GM23248 (cell line): ENCODE measurements around the gene KIRREL2.

Experiments
- EZH2 ChIP-seq: fragments of 200-600 bp; sonication (generic); IDR thresholded peaks from 2 replicates; pipeline ENCODE4 v1.6.1; 2018; ENCODE audit warnings: antibody characterized with exemption, mild to moderate bottlenecking; ENCODE audit not compliant: insufficient read depth, poor library complexity, severe bottlenecking
- EZH2phosphoT487 ChIP-seq: fragments of 200-600 bp; sonication (generic); IDR thresholded peaks from 2 replicates; pipeline ENCODE4 v1.6.1; 2018; ENCODE audit warnings: antibody characterized with exemption, moderate library complexity, mild to moderate bottlenecking, low read depth; ENCODE audit not compliant: insufficient read depth

DNA sequence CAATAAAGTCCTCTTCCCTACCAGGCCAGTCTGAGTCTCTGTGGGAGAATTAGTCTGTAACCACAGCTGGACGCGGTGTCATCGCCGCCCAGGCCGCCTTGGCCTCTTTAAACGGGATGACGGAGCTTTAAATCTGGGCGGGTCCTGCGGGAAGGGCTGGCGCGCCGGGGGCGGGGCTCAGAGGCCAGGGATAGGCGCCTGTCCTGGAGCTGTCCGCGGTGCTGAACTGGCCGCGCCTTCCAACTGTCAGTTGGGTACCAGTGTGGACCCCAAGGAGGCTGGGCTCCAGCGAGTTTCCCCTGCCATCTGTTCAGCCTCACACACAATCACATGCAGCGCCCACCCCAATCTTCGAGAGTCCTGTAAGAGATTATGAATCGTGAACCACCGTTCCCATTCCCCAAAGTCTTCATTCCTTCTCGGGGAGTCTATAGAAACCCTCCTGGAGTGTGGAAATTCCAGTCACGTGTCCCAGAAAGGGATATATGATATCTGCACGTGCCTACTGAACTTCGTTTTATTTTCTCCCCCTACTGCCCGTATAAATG lies 23.1 kb downstream of the KIRREL2 start:
- TF ChIP-seq EZH2 (no peak), EZH2phosphoT487 (no peak)
